HepG2 (cell line): ENCODE results near the gene PANK2. TPM values are rescaled to one million over a fixed set of nuclear protein-coding genes. Genes with fewer than 3 reads are reported as not detected.
A peak's percentile ranks its signal among the peaks of the same experiment; 100 is the strongest.

ENCODE experiments used
- EED ChIP-seq: sonication (generic); formaldehyde crosslinking; IDR thresholded peaks from 2 replicates; pipeline ENCODE4 v1.5.0; 2020; ENCODE audit warnings: mild to moderate bottlenecking, missing genetic modification reagents
- FOXM1 ChIP-seq: sonication (generic); formaldehyde crosslinking; IDR thresholded peaks from 2 replicates; pipeline ENCODE4 v1.5.0; 2020; ENCODE audit warnings: missing genetic modification reagents
- HCFC1 ChIP-seq: fragments of 150-350 bp; IDR thresholded peaks from 2 replicates; pipeline ENCODE4 v1.6.1; 2014; ENCODE audit warnings: low read depth, low read length
- HNRNPL ChIP-seq: fragments of 200-400 bp; formaldehyde crosslinking; IDR thresholded peaks from 2 replicates; pipeline ENCODE4 v1.6.1; 2017; ENCODE audit warnings: mild to moderate bottlenecking, low read depth, low read length
- MTF2 ChIP-seq: sonication (generic); formaldehyde crosslinking; IDR thresholded peaks from 2 replicates; pipeline ENCODE4 v1.5.0; 2020; ENCODE audit warnings: missing genetic modification reagents, borderline replicate concordance
- POGZ ChIP-seq: sonication (generic); formaldehyde crosslinking; IDR thresholded peaks from 2 replicates; pipeline ENCODE4 v1.4.0; 2020; ENCODE audit warnings: mild to moderate bottlenecking, missing genetic modification reagents
- SP5 ChIP-seq: IDR thresholded peaks from 2 replicates; pipeline ENCODE4 v1.6.1; 2016; ENCODE audit warnings: low read depth, borderline replicate concordance
- XBP1 ChIP-seq: sonication (generic); formaldehyde crosslinking; IDR thresholded peaks from 2 replicates; pipeline ENCODE4 v1.5.0; 2020; ENCODE audit warnings: missing genetic modification reagents
- YY1 ChIP-seq: IDR thresholded peaks from 2 replicates; pipeline ENCODE4 v1.6.1; 2011; ENCODE audit warnings: low read length, low read depth, moderate library complexity, mild to moderate bottlenecking; ENCODE audit not compliant: insufficient read depth, insufficient replicate concordance
- ZNF12 ChIP-seq: sonication (generic); formaldehyde crosslinking; IDR thresholded peaks from 2 replicates; pipeline ENCODE4 v1.5.0; 2020; ENCODE audit warnings: missing genetic modification reagents
- ZNF260 ChIP-seq: sonication (generic); formaldehyde crosslinking; IDR thresholded peaks from 2 replicates; pipeline ENCODE4 v1.4.0; 2020; ENCODE audit warnings: missing genetic modification reagents, low read depth, mild to moderate bottlenecking, borderline replicate concordance
- ZNF326 ChIP-seq: sonication (generic); formaldehyde crosslinking; IDR thresholded peaks from 2 replicates; pipeline ENCODE4 v1.4.0; 2020; ENCODE audit warnings: missing genetic modification reagents, borderline replicate concordance
- ZNF430 ChIP-seq: sonication (generic); formaldehyde crosslinking; IDR thresholded peaks from 2 replicates; pipeline ENCODE4 v1.9.0; 2021; ENCODE audit warnings: mild to moderate bottlenecking, missing genetic modification reagents
- ZNF547 ChIP-seq: sonication (generic); formaldehyde crosslinking; IDR thresholded peaks from 2 replicates; pipeline ENCODE4 v1.5.1; 2020; ENCODE audit warnings: mild to moderate bottlenecking, missing genetic modification reagents
- ZNF589 ChIP-seq: sonication (generic); formaldehyde crosslinking; conservative IDR thresholded peaks from 2 replicates; pipeline ENCODE4 v1.8.0; 2022; ENCODE audit warnings: mild to moderate bottlenecking, moderate library complexity, missing genetic modification reagents
- ZNF737 ChIP-seq: sonication (generic); formaldehyde crosslinking; IDR thresholded peaks from 2 replicates; pipeline ENCODE4 v1.5.0; 2020; ENCODE audit warnings: missing genetic modification reagents, mild to moderate bottlenecking, borderline replicate concordance
- polyA plus RNA-seq, 8 experiments: library from polyadenylated mRNA; depleted of rRNA in 3 of 8; stranded (reverse) in 7 of 8; unstranded in 1 of 8; fragments of >200 nt; fragmentation: Illumina TruSeq in 4 of 8; extraction: Trizol in 4 of 8; gene quantifications; 2 replicates each; pipeline versions ENCODE4 v1.2.1 to v1.2.3, GENCODE V29; 2011 to 2016; ENCODE audit warnings: low read depth in 4 of 8, missing spikeins in 1 of 8, mixed read lengths in 1 of 8; ENCODE audit not compliant: insufficient read depth in 1 of 8
- total RNA-seq, 5 experiments: library from RNA; depleted of rRNA; stranded (reverse); fragments of >200 nt; fragmentation: Illumina TruSeq; extraction: Trizol; gene quantifications; 2 replicates each; pipeline ENCODE4 v1.2.3, GENCODE V29; 2016; ENCODE audit warnings: low read depth in 1 of 5
- TF ChIP-seq, protein P1 (sequence below): sonication (generic); formaldehyde crosslinking; IDR thresholded peaks from 2 replicates; pipeline ENCODE4 v1.4.0; 2020; ENCODE audit warnings: missing genetic modification reagents
- TF ChIP-seq, protein P2 (sequence below): sonication (generic); formaldehyde crosslinking; IDR thresholded peaks from 2 replicates; pipeline ENCODE4 v1.9.0; 2022; ENCODE audit warnings: missing genetic modification reagents, mild to moderate bottlenecking, borderline replicate concordance
- TF ChIP-seq, protein P3 (sequence below): sonication (generic); formaldehyde crosslinking; IDR thresholded peaks from 2 replicates; pipeline ENCODE4 v1.4.0; 2020; ENCODE audit warnings: mild to moderate bottlenecking, missing genetic modification reagents, borderline replicate concordance
- TF ChIP-seq, protein P4 (sequence below): sonication (generic); formaldehyde crosslinking; IDR thresholded peaks from 2 replicates; pipeline ENCODE4 v1.8.0; 2022; ENCODE audit warnings: mild to moderate bottlenecking, missing genetic modification reagents
- TF ChIP-seq, protein P5 (sequence below): sonication (generic); formaldehyde crosslinking; IDR thresholded peaks from 2 replicates; pipeline ENCODE4 v1.8.1; 2023; ENCODE audit warnings: mild to moderate bottlenecking, missing genetic modification reagents, borderline replicate concordance

PANK2 gene
- total and polyA plus RNA-seq, 2 of the 13 experiments (the other 11 are each of a cell fraction or from before 2014, with no cell fraction given): 39.2 to 123 TPM

DNA sequence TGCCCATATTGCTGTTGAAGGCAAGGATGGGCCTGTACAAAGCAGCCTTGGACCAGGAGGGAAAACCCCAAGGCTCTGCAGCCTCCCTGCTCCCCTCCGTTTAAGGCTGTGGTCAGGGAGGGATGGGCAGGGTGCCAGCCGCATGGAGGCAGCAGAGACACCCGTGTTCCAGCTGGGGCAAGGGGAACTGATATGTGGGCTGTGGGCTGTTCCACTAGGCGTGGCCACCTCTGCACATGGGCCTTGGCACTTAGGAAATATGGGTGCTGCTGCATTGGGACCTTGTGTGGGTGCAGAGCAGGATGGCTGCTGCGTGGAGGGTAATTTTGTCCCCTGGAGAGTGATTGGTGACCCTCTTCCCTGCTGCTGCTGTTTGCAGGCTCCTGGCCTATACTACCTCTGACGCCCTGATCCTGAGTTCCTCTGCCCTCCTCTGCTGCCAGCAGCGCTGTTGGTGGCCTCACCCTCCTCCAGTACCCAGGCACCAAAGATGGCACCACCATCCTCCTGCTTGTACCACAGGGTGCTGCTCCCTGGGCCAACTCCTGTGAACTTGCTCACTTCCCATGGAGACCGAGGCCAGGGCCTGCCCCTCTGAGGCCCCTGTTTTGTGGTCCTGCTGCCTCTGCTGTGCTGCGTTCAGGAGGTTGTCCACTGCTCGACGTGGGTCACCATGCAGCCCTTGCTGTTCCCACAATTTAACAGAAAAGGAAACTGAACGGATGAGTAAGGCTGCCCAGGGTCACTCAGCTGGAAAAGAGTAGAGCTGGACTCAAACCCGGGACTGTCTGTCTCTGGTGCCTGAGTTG, 35.3 kb downstream of the PANK2 start (continued):
- TF ChIP-seq, protein P1, sequence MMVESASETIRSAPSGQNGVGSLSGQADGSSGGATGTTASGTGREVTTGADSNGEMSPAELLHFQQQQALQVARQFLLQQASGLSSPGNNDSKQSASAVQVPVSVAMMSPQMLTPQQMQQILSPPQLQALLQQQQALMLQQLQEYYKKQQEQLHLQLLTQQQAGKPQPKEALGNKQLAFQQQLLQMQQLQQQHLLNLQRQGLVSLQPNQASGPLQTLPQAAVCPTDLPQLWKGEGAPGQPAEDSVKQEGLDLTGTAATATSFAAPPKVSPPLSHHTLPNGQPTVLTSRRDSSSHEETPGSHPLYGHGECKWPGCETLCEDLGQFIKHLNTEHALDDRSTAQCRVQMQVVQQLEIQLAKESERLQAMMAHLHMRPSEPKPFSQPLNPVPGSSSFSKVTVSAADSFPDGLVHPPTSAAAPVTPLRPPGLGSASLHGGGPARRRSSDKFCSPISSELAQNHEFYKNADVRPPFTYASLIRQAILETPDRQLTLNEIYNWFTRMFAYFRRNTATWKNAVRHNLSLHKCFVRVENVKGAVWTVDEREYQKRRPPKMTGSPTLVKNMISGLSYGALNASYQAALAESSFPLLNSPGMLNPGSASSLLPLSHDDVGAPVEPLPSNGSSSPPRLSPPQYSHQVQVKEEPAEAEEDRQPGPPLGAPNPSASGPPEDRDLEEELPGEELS: no peak
- no peak for TF ChIP-seq ZNF737
- TF ChIP-seq ZNF430 (CRISPR knock-in tag): no peak
- TF ChIP-seq, protein P2, sequence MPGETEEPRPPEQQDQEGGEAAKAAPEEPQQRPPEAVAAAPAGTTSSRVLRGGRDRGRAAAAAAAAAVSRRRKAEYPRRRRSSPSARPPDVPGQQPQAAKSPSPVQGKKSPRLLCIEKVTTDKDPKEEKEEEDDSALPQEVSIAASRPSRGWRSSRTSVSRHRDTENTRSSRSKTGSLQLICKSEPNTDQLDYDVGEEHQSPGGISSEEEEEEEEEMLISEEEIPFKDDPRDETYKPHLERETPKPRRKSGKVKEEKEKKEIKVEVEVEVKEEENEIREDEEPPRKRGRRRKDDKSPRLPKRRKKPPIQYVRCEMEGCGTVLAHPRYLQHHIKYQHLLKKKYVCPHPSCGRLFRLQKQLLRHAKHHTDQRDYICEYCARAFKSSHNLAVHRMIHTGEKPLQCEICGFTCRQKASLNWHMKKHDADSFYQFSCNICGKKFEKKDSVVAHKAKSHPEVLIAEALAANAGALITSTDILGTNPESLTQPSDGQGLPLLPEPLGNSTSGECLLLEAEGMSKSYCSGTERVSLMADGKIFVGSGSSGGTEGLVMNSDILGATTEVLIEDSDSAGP (CRISPR knock-in tag): no peak
- peak; percentile 47; the same call in 1 of the 2 replicates for TF ChIP-seq ZNF547 (CRISPR knock-in tag)
- no peak for TF ChIP-seq SP5 (CRISPR knock-in tag)
- no peak for TF ChIP-seq POGZ (CRISPR knock-in tag)
- TF ChIP-seq HCFC1: no peak
- no peak for TF ChIP-seq YY1
- TF ChIP-seq ZNF12 (CRISPR knock-in tag): no peak
- TF ChIP-seq, protein P3, sequence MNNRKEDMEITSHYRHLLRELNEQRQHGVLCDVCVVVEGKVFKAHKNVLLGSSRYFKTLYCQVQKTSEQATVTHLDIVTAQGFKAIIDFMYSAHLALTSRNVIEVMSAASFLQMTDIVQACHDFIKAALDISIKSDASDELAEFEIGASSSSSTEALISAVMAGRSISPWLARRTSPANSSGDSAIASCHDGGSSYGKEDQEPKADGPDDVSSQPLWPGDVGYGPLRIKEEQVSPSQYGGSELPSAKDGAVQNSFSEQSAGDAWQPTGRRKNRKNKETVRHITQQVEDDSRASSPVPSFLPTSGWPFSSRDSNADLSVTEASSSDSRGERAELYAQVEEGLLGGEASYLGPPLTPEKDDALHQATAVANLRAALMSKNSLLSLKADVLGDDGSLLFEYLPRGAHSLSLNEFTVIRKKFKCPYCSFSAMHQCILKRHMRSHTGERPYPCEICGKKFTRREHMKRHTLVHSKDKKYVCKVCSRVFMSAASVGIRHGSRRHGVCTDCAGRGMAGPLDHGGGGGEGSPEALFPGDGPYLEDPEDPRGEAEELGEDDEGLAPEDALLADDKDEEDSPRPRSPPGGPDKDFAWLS (CRISPR knock-in tag): no peak
- no peak for TF ChIP-seq XBP1 (CRISPR knock-in tag)
- TF ChIP-seq EED: no peak
- TF ChIP-seq ZNF260 (CRISPR knock-in tag): no peak
- TF ChIP-seq FOXM1 (CRISPR knock-in tag): no peak
- 0 out of 2 replicates have a peak, but pooled peaks have one; percentile 27 for TF ChIP-seq HNRNPL
- TF ChIP-seq, protein P4, sequence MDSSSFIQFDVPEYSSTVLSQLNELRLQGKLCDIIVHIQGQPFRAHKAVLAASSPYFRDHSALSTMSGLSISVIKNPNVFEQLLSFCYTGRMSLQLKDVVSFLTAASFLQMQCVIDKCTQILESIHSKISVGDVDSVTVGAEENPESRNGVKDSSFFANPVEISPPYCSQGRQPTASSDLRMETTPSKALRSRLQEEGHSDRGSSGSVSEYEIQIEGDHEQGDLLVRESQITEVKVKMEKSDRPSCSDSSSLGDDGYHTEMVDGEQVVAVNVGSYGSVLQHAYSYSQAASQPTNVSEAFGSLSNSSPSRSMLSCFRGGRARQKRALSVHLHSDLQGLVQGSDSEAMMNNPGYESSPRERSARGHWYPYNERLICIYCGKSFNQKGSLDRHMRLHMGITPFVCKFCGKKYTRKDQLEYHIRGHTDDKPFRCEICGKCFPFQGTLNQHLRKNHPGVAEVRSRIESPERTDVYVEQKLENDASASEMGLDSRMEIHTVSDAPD (CRISPR knock-in tag): no peak
- TF ChIP-seq, protein P5, sequence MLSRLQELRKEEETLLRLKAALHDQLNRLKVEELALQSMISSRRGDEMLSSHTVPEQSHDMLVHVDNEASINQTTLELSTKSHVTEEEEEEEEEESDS (CRISPR knock-in tag): no peak
- TF ChIP-seq ZNF326 (CRISPR knock-in tag): no peak
- 0 out of 2 replicates have a peak, but pooled peaks have one; percentile 35 for TF ChIP-seq ZNF589 (CRISPR knock-in tag)
- TF ChIP-seq MTF2 (CRISPR knock-in tag): no peak
